Spleen (tissue), 11 donors: ENCODE data around the gene HOXD12. TPM values are rescaled to one million over a fixed set of nuclear protein-coding genes. Genes with fewer than 3 reads are reported as not detected.

ENCODE experiments used
- DNase-seq: peaks from one replicate; pipeline ENCODE4 v3.0.0-alpha.2; 2020
- H3K27ac ChIP-seq, 8 donors: fragments of 200-600 bp; sonication (generic) in 7 of 8; 1 replicate in 4 of 8; 2 replicates in 4 of 8; pipeline versions ENCODE4 v1.5.0 to v1.8.0; 2016 to 2021; ENCODE audit warnings: inconsistent platforms in 4 of 8, mild to moderate bottlenecking in 4 of 8, moderate library complexity in 1 of 8
- H3K27me3 ChIP-seq, 7 donors: fragments of 200-600 bp; sonication (generic) in 6 of 7; replicated peaks in 1 of 7; 1 replicate in 4 of 7; 2 replicates in 3 of 7; pipeline versions ENCODE4 v1.5.0 to v1.8.0; 2016 to 2021; ENCODE audit warnings: inconsistent platforms in 3 of 7, mild to moderate bottlenecking in 1 of 7
- H3K36me3 ChIP-seq, 6 donors: fragments of 200-600 bp; sonication (generic) in 5 of 6; 1 replicate in 4 of 6; 2 replicates in 2 of 6; pipeline versions ENCODE4 v1.5.0 to v1.8.0; 2016 to 2021; ENCODE audit warnings: inconsistent platforms in 2 of 6
- H3K4me1 ChIP-seq, 6 donors: fragments of 200-600 bp; sonication (generic) in 5 of 6; 1 replicate in 3 of 6; 2 replicates in 3 of 6; pipeline versions ENCODE4 v1.5.0 to v1.8.0; 2016 to 2021; ENCODE audit warnings: inconsistent platforms in 3 of 6
- H3K4me3 ChIP-seq, 8 donors: fragments of 200-600 bp; sonication (generic) in 7 of 8; 1 replicate in 4 of 8; 2 replicates in 4 of 8; pipeline versions ENCODE4 v1.5.0 to v1.8.0; 2016 to 2021; ENCODE audit warnings: inconsistent platforms in 4 of 8, mild to moderate bottlenecking in 4 of 8, moderate library complexity in 2 of 8
- H3K9me3 ChIP-seq, 8 donors: fragments of 200-600 bp; sonication (generic) in 7 of 8; 1 replicate in 4 of 8; 2 replicates in 4 of 8; pipeline versions ENCODE4 v1.5.0 to v1.8.0; 2016 to 2021; ENCODE audit warnings: inconsistent platforms in 4 of 8
- CTCF ChIP-seq, 11 experiments: fragments of 200-600 bp in 7 of 11; fragments of 450-650 bp in 4 of 11; sonication (generic) in 4 of 11; IDR thresholded peaks in 8 of 11; conservative IDR thresholded peaks in 3 of 11; 1 replicate in 7 of 11; 2 replicates in 4 of 11; pipeline versions ENCODE4 v1.4.0 to v1.8.0; 2016 to 2021; ENCODE audit warnings: antibody characterized with exemption in 11 of 11, inconsistent platforms in 4 of 11, mild to moderate bottlenecking in 1 of 11
- POLR2A ChIP-seq, 3 donors: fragments of 450-650 bp; IDR thresholded peaks; one replicate each; pipeline ENCODE4 v1.5.1; 2017; ENCODE audit warnings: antibody characterized with exemption in 3 of 3, mild to moderate bottlenecking in 1 of 3
- POLR2AphosphoS5 ChIP-seq, 3 donors: sonication (generic); formaldehyde crosslinking; IDR thresholded peaks; one replicate each; pipeline ENCODE4 v1.5.1; 2017; ENCODE audit warnings: antibody characterized with exemption in 3 of 3
- WGBS, 5 donors: extraction: QIAGEN DNeasy Blood & Tissue Kit in 3 of 5; methylation state at CpG; one replicate each; pipeline versions ENCODE4 v1.1.5 to v1.1.7; 2013 to 2018; 5-methylcytosine and 5-hydroxymethylcytosine counted together
- intact Hi-C: fragments of 100-400 bp; cut with DNase I; formaldehyde crosslinking; loops from one replicate; pipeline ENCODE4 v1.15.0; 2023; ENCODE audit warnings: low total_unique reads
- polyA plus RNA-seq, 3 donors: library from polyadenylated mRNA; stranded (reverse); fragments of 200-250 nt; gene quantifications; one replicate each; pipeline ENCODE4 v1.2.1, GENCODE V29; 2013
- total RNA-seq, 7 donors: library from RNA; depleted of rRNA in 3 of 7; stranded (reverse); fragments of >200 nt in 3 of 7; fragmentation: NEBNext Ultra II Directional in 4 of 7; extraction: Animal tissue kit (Norgen Biotek cat#: 25700) in 4 of 7; gene quantifications; one replicate each; pipeline versions ENCODE4 v1.1.0 to v1.2.1, GENCODE V29; 2016 to 2021
- donor health status: healthy with polysubstance abuse.
- donor health status: DM: no; HTN: no; CAD: no; lungs with moderate emphysema.
- donor health status: DM: no; HTN: no; CAD: no.
- donor health status: Bipolar disorder and iron deficiency.
- donor health status: healthy.
- donor health status: DM: no; HTN: no; CAD: no.
- donor health status: DM: yes; HTN: yes; CAD: no.

The HOXD12 gene
- total and polyA plus RNA-seq, 10 donors: not detected

GRCh38 chr2:176094349-176094748, 5.2 kb upstream of the HOXD12 start:
- Histone ChIP-seq H3K4me1 (peaks cover 10 to 55% (median 44%) of the 10 kb centered on the region in 6 donors), H3K27ac (no peak overlapping the region), H3K4me3 (no peak overlapping the region), H3K36me3 (no peaks in the 10 kb centered on the region), H3K9me3 (no peaks in the 10 kb centered on the region), H3K27me3 (peaks cover 26 to 100% (median 100%) of the 10 kb centered on the region in 7 donors)
- 8 to 11% (median 8%) methylated on average over 12 of the region's 12 CpGs for WGBS, 5 donors
- intact Hi-C loops: no loop called here
- DNase-seq: no peak
- no peak for TF ChIP-seq CTCF (IDR thresholded peaks at IDR 0.05 in 8 of 11, conservative IDR thresholded peaks at IDR 0.05 in 3 of 11)
- no peak for TF ChIP-seq POLR2AphosphoS5 (IDR thresholded peaks at IDR 0.05)
- no peak for TF ChIP-seq POLR2A (IDR thresholded peaks at IDR 0.05)

- intact Hi-C loops: loop anchor here (5.0 kb wide), 1 partner anchor 843 kb away; no protein-coding TSS in a partner anchor
- DNase-seq: no peak
- Histone ChIP-seq H3K4me3 (no peak overlapping the region), H3K4me1 (peaks cover 10 to 66% (median 51%) of the 10 kb centered on the region in 6 donors), H3K9me3 (peaks cover 0 to 5% (median 0%) of the 10 kb centered on the region in 8 donors), H3K27ac (no peak overlapping the region), H3K36me3 (no peaks in the 10 kb centered on the region), H3K27me3 (peaks cover 31 to 100% (median 100%) of the 10 kb centered on the region in 7 donors)
- WGBS, 5 donors: 12 to 20% (median 17%) methylated on average over 5 of the region's 5 CpGs
- TF ChIP-seq CTCF (IDR thresholded peaks at IDR 0.05 in 8 of 11, conservative IDR thresholded peaks at IDR 0.05 in 3 of 11) (no peak), POLR2AphosphoS5 (IDR thresholded peaks at IDR 0.05) (no peak), POLR2A (IDR thresholded peaks at IDR 0.05) (no peak)
Observed at GRCh38 chr2:176095421-176095820, 4.2 kb upstream of the HOXD12 start.

- DNase-seq: no peak
- TF ChIP-seq CTCF (IDR thresholded peaks at IDR 0.05 in 8 of 11, conservative IDR thresholded peaks at IDR 0.05 in 3 of 11) (no peak), POLR2AphosphoS5 (IDR thresholded peaks at IDR 0.05) (peak in 1 of 3 donors; percentile 37)
- Histone ChIP-seq H3K27me3 (peaks cover 31 to 100% (median 100%) of the 10 kb centered on the region in 7 donors), H3K36me3 (no peaks in the 10 kb centered on the region), H3K27ac (no peak overlapping the region), H3K9me3 (peaks cover 0 to 5% (median 0%) of the 10 kb centered on the region in 8 donors), H3K4me1 (peaks cover 10 to 68% (median 52%) of the 10 kb centered on the region in 6 donors), H3K4me3 (peak overlapping the region; percentile 11 to 67 (median 38))
- intact Hi-C loops: loop anchor here (5.0 kb wide), 1 partner anchor 844 kb away; no protein-coding TSS in a partner anchor
- 5 to 10% (median 7%) methylated on average over 16 of the region's 16 CpGs for WGBS, 5 donors
Observed at GRCh38 chr2:176096243-176096985, 3.2 kb upstream of the HOXD12 start.
